ENCODE results near the gene FNIP1.

The FNIP1 gene

DNA sequence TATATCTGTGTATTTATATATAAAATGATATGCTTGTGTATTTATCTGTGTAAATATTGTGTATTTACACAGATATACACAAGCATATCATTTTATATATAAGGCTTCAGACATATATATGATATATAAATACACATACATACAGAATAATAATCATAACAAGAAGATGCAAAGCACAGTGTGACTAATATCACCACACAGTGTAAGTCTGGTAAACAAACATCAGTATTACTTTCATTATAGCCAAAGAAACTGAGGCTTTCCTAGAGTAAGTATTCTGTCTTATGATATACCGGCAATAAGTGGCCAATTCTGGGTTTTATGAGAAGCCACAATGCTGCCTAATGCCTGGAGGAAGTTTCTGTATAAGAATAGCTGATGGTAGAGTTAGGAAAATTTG, 131.9 kb downstream of the FNIP1 start:
- Histone ChIP-seq H3K9me2 (replicated peaks; ENCODE audit: insufficient read depth, low read length) (no peaks in the 10 kb centered on the region), H2AFZ (ENCODE audit: low read length) (no peak overlapping the region), H3K27me3 (replicated peaks; ENCODE audit: insufficient read depth, low read length) (no peaks in the 10 kb centered on the region), H3K4me3 (ENCODE audit: low read length) (no peak overlapping the region), H3K36me3 (replicated peaks; ENCODE audit: insufficient read depth, low read length) (no peaks in the 10 kb centered on the region; the same call in 1 of the 2 replicates), H3K27ac (ENCODE audit: low read length) (no peak overlapping the region), H3K4me1 (ENCODE audit: low read length) (no peaks in the 10 kb centered on the region), H3K9me3 (replicated peaks; ENCODE audit: insufficient read depth, low read length) (no peaks in the 10 kb centered on the region), H4K20me1 (ENCODE audit: insufficient read depth, low read length) (no peaks in the 10 kb centered on the region; the same call in 1 of the 2 replicates), H3K9ac (ENCODE audit: low read length) (no peak overlapping the region), H3K79me2 (ENCODE audit: low read length) (no peaks in the 10 kb centered on the region; the same call in 1 of the 2 replicates), H3K4me2 (ENCODE audit: low read depth, low read length) (no peak overlapping the region), H3F3A (ENCODE audit: insufficient read depth, low read length) (0 out of 2 replicates have a peak, but pooled peaks cover 2% of the 10 kb centered on the region)
- TF ChIP-seq EZH2 (optimal IDR thresholded peaks at IDR 0.05; ENCODE audit: low read depth, low read length) (no peak), EZH2phosphoT487 (IDR thresholded peaks at IDR 0.05; ENCODE audit: low read length) (no peak), CTCF (IDR thresholded peaks at IDR 0.05; ENCODE audit: low read length) (no peak)
- DNase-seq, result no peak

GRCh38 chr5:131661933-131662332, 134.9 kb downstream of the FNIP1 start:
- 0 out of 2 replicates have a peak, but pooled peaks cover 2% of the 10 kb centered on the region for H3F3A ChIP-seq (ENCODE audit: insufficient read depth, low read length)
- no peak overlapping the region for H3K27ac ChIP-seq (ENCODE audit: low read length)
- TF ChIP-seq EZH2 (optimal IDR thresholded peaks at IDR 0.05; ENCODE audit: low read depth, low read length) (no peak), CTCF (IDR thresholded peaks at IDR 0.05; ENCODE audit: low read length) (no peak), EZH2phosphoT487 (IDR thresholded peaks at IDR 0.05; ENCODE audit: low read length) (no peak)
- no peaks in the 10 kb centered on the region; the same call in 1 of the 2 replicates for H4K20me1 ChIP-seq (ENCODE audit: insufficient read depth, low read length)
- H3K4me1 ChIP-seq (ENCODE audit: low read length), result no peaks in the 10 kb centered on the region
- no peak for DNase-seq
- no peaks in the 10 kb centered on the region for H3K9me3 ChIP-seq (replicated peaks; ENCODE audit: insufficient read depth, low read length)
- H3K9ac ChIP-seq (ENCODE audit: low read length), result no peak overlapping the region
- H3K27me3 ChIP-seq (replicated peaks; ENCODE audit: insufficient read depth, low read length), result no peaks in the 10 kb centered on the region
- no peak overlapping the region for H2AFZ ChIP-seq (ENCODE audit: low read length)
- H3K4me2 ChIP-seq (ENCODE audit: low read depth, low read length), result no peak overlapping the region
- no peak overlapping the region for H3K4me3 ChIP-seq (ENCODE audit: low read length)
- no peaks in the 10 kb centered on the region; the same call in 1 of the 2 replicates for H3K79me2 ChIP-seq (ENCODE audit: low read length)
- H3K9me2 ChIP-seq (replicated peaks; ENCODE audit: insufficient read depth, low read length), result no peaks in the 10 kb centered on the region
- no peaks in the 10 kb centered on the region; the same call in 1 of the 2 replicates for H3K36me3 ChIP-seq (replicated peaks; ENCODE audit: insufficient read depth, low read length)

- TF ChIP-seq EZH2 (optimal IDR thresholded peaks at IDR 0.05; ENCODE audit: low read depth, low read length), result no peak
- TF ChIP-seq EZH2phosphoT487 (IDR thresholded peaks at IDR 0.05; ENCODE audit: low read length), result no peak
- no peak for TF ChIP-seq CTCF (IDR thresholded peaks at IDR 0.05; ENCODE audit: low read length)
- Histone ChIP-seq H3K4me1 (ENCODE audit: low read length) (no peaks in the 10 kb centered on the region), H3K4me3 (ENCODE audit: low read length) (no peak overlapping the region), H4K20me1 (ENCODE audit: insufficient read depth, low read length) (no peaks in the 10 kb centered on the region), H3F3A (ENCODE audit: insufficient read depth, low read length) (no peaks in the 10 kb centered on the region), H3K27ac (ENCODE audit: low read length) (no peak overlapping the region), H3K36me3 (replicated peaks; ENCODE audit: insufficient read depth, low read length) (peaks cover 4% of the 10 kb centered on the region; the same call in 1 of the 2 replicates), H3K9me2 (replicated peaks; ENCODE audit: insufficient read depth, low read length) (no peaks in the 10 kb centered on the region), H3K4me2 (ENCODE audit: low read depth, low read length) (no peak overlapping the region), H3K79me2 (ENCODE audit: low read length) (no peaks in the 10 kb centered on the region), H3K9me3 (replicated peaks; ENCODE audit: insufficient read depth, low read length) (no peaks in the 10 kb centered on the region), H3K27me3 (replicated peaks; ENCODE audit: insufficient read depth, low read length) (no peaks in the 10 kb centered on the region), H2AFZ (ENCODE audit: low read length) (no peak overlapping the region), H3K9ac (ENCODE audit: low read length) (no peak overlapping the region)
- no peak for DNase-seq
These were observed 137.0 kb downstream of the FNIP1 start for GRCh38 chr5:131659841-131660240.
